ENCODE data around the gene KCNQ1. TPM values are rescaled to one million over a fixed set of nuclear protein-coding genes. Genes with fewer than 3 reads are reported as not detected.

The KCNQ1 gene
- total RNA-seq, 1 experiment from 2014 or later: 2.3 TPM

GRCh38 chr11:2691355-2691761 lies 246.6 kb downstream of the KCNQ1 start:
- Histone ChIP-seq H2AK5ac (ENCODE audit: insufficient read length, low read length) (no peak overlapping the region), H3K18ac (ENCODE audit: insufficient read length, low read depth, low read length) (no peak overlapping the region), H3K27ac (ENCODE audit: insufficient read length, low read depth, low read length) (no peak overlapping the region), H3T11ph (ENCODE audit: low read length) (no peak overlapping the region), H4K8ac (replicated peaks; ENCODE audit: insufficient read length, low read depth, low read length) (no peak overlapping the region), H3K9me3 (ENCODE audit: control insufficient read depth, low read depth, low read length) (no peaks in the 10 kb centered on the region), H2AFZ (ENCODE audit: low read length) (no peak overlapping the region), H4K5ac (ENCODE audit: insufficient read length, low read depth, low read length) (no peak overlapping the region), H2BK12ac (ENCODE audit: insufficient read length, low read depth, low read length) (no peak overlapping the region), H2BK15ac (ENCODE audit: low read depth, low read length) (no peak overlapping the region), H3K79me1 (ENCODE audit: insufficient read depth, low read depth, low read length, poor library complexity, severe bottlenecking) (no peaks in the 10 kb centered on the region), H2BK20ac (ENCODE audit: low read depth, low read length, poor library complexity, severe bottlenecking) (no peak overlapping the region), H3K23ac (ENCODE audit: insufficient read length, low read depth, low read length) (no peak overlapping the region), H4K20me1 (ENCODE audit: control insufficient read depth, insufficient read depth, insufficient read length) (no peaks in the 10 kb centered on the region), H3K9ac (ENCODE audit: extremely low read depth, insufficient read length, low read length) (no peak overlapping the region), H3K79me2 (ENCODE audit: insufficient read depth, low read length) (no peaks in the 10 kb centered on the region; the same call in 1 of the 2 replicates), H3K4me2 (ENCODE audit: insufficient read depth, insufficient read length, low read length) (no peak overlapping the region), H3K4me1 (ENCODE audit: insufficient read depth, low read length) (peaks cover 45% of the 10 kb centered on the region), H3K14ac (ENCODE audit: insufficient read depth, low read length) (no peak overlapping the region), H2BK120ac (ENCODE audit: low read depth, low read length, poor library complexity, severe bottlenecking) (no peak overlapping the region), H3K23me2 (ENCODE audit: insufficient read length, low read depth, low read length, poor library complexity, severe bottlenecking) (no peaks in the 10 kb centered on the region), H3K4ac (ENCODE audit: low read depth, low read length) (no peak overlapping the region), H4K91ac (ENCODE audit: insufficient read length, low read depth, low read length) (no peak overlapping the region), H2BK5ac (ENCODE audit: insufficient read length, low read length) (no peak overlapping the region), H3K56ac (ENCODE audit: insufficient read length, low read depth, low read length) (no peak overlapping the region), H3K27me3 (ENCODE audit: insufficient read depth, low read length) (no peaks in the 10 kb centered on the region)
- peaks cover 5 to 23% (median 5%) of the 10 kb centered on the region in 3 experiments for H3K36me3 Mint-ChIP-seq (ENCODE audit: insufficient read depth in 1 of 3, low read depth in 3 of 3)
- peak overlapping the region in 1 of 3 experiments; percentile 89; a peak in 1 of 7 replicates for H3K27ac Mint-ChIP-seq
- no CpG with 5 or more reads among the region's 3 CpGs for WGBS (ENCODE audit: extremely low coverage, insufficient read length, low lambda C conversion rate)
- DNase-seq: no peak
- H3K4me1 Mint-ChIP-seq: peaks cover 85 to 88% of the 10 kb centered on the region in 2 experiments
- H3K4me3 Mint-ChIP-seq: no peak overlapping the region
- no peaks in the 10 kb centered on the region for H3K9me3 Mint-ChIP-seq
- TF ChIP-seq, protein P1, sequence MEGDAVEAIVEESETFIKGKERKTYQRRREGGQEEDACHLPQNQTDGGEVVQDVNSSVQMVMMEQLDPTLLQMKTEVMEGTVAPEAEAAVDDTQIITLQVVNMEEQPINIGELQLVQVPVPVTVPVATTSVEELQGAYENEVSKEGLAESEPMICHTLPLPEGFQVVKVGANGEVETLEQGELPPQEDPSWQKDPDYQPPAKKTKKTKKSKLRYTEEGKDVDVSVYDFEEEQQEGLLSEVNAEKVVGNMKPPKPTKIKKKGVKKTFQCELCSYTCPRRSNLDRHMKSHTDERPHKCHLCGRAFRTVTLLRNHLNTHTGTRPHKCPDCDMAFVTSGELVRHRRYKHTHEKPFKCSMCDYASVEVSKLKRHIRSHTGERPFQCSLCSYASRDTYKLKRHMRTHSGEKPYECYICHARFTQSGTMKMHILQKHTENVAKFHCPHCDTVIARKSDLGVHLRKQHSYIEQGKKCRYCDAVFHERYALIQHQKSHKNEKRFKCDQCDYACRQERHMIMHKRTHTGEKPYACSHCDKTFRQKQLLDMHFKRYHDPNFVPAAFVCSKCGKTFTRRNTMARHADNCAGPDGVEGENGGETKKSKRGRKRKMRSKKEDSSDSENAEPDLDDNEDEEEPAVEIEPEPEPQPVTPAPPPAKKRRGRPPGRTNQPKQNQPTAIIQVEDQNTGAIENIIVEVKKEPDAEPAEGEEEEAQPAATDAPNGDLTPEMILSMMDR (conservative IDR thresholded peaks at IDR 0.05): no peak
- peaks cover 18% of the 10 kb centered on the region for H3K27me3 Mint-ChIP-seq (ENCODE audit: low read depth)

Data from H9 (cell line).